Large intestine (tissue), 3 donors: ENCODE data around the gene HSF2. TPM values are rescaled to one million over a fixed set of nuclear protein-coding genes. Genes with fewer than 3 reads are reported as not detected.

ENCODE experiments used
- DNase-seq, 2 donors: peaks; one replicate each; pipeline versions ENCODE4 v3.0.0 to v3.0.0-alpha.2; 2013
- H3K27ac ChIP-seq: one replicate; pipeline ENCODE4 v1.5.1; 2013; ENCODE audit warnings: low read length
- H3K27me3 ChIP-seq: 2 replicates; pipeline ENCODE4 v1.6.1; 2013; ENCODE audit warnings: low read length; ENCODE audit not compliant: control insufficient read depth, insufficient read depth
- H3K36me3 ChIP-seq: 2 replicates; pipeline ENCODE4 v1.6.1; 2013; ENCODE audit warnings: low read length; ENCODE audit not compliant: control insufficient read depth, insufficient read depth
- H3K4me1 ChIP-seq: one replicate; pipeline ENCODE4 v1.6.1; 2013; ENCODE audit warnings: low read length; ENCODE audit not compliant: control insufficient read depth, insufficient read depth
- H3K4me3 ChIP-seq: one replicate; pipeline ENCODE4 v1.5.1; 2013; ENCODE audit warnings: low read length
- H3K9me3 ChIP-seq: one replicate; pipeline ENCODE4 v1.6.1; 2013; ENCODE audit warnings: mild to moderate bottlenecking, low read depth, low read length, moderate library complexity; ENCODE audit not compliant: control insufficient read depth
- WGBS: methylation state at CpG from one replicate; pipeline ENCODE4 v1.1.5; 2013; ENCODE audit warnings: low lambda C conversion rate; ENCODE audit not compliant: insufficient coverage; 5-methylcytosine and 5-hydroxymethylcytosine counted together
- polyA plus RNA-seq: library from polyadenylated mRNA; unstranded; fragments of 120-200 nt; gene quantifications from one replicate; pipeline ENCODE4 v1.2.1, GENCODE V29; 2013

HSF2 gene
- polyA plus RNA-seq, 1 donor: 16.4 TPM

- 40% methylated on average over 1 of the region's 2 CpGs for WGBS
- no peak for DNase-seq
- no peaks in the 10 kb centered on the region for H3K27me3 ChIP-seq
- H3K4me1 ChIP-seq: no peaks in the 10 kb centered on the region
- no peak overlapping the region for H3K27ac ChIP-seq
- no peak overlapping the region for H3K4me3 ChIP-seq
- H3K9me3 ChIP-seq: no peaks in the 10 kb centered on the region
- no peaks in the 10 kb centered on the region for H3K36me3 ChIP-seq
These were observed 26.8 kb upstream of the HSF2 start for GRCh38 chr6:122372647-122373046.

DNA sequence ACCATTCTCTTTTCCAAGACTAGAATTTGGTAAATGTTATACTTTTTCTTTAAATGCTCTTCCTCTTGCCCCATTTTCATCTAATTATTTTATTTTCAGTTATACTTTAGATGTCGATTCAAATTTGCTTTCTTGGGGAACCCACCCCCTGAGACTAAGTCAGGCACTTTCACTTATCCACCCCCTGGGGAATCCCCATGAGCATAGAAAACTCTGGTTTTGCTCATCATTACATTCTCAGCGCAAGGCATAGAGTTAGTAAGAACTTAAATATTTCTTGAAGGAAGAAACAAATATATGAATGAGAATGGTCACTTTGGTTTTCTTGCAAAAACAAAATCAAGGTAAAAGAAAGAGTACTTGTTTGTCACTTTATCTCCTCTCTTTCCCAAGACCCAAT lies 25.1 kb upstream of the HSF2 start:
- Histone ChIP-seq H3K4me1 (no peaks in the 10 kb centered on the region), H3K4me3 (no peak overlapping the region), H3K9me3 (no peaks in the 10 kb centered on the region), H3K27ac (no peak overlapping the region), H3K27me3 (no peaks in the 10 kb centered on the region), H3K36me3 (no peaks in the 10 kb centered on the region)
- DNase-seq: no peak
- 95% methylated on average over 2 of the region's 2 CpGs for WGBS

DNA sequence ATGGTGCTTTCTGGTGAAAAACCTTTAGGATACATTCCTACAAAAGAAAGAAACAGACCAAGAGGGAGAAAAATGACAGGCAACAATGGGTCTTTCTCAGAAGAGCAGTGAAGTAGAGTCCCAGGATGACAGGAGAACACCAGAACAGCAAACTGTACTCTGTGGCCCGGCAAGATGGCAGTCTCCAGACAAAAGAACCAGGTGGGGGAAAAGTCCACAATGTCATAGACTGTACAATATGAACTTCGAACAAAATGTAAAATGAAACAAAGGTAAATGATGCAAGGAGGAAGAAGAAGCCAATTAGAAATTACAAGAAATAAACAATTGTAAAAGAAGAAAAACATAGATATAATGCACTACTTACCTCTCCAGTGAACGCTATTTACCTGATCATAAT lies 23.2 kb upstream of the HSF2 start:
- no peaks in the 10 kb centered on the region for H3K9me3 ChIP-seq
- H3K4me1 ChIP-seq: no peaks in the 10 kb centered on the region
- H3K27ac ChIP-seq: no peak overlapping the region
- H3K36me3 ChIP-seq: no peaks in the 10 kb centered on the region
- H3K27me3 ChIP-seq: no peaks in the 10 kb centered on the region
- no peak overlapping the region for H3K4me3 ChIP-seq
- DNase-seq: no peak
- 92% methylated on average over 2 of the region's 3 CpGs for WGBS

DNA sequence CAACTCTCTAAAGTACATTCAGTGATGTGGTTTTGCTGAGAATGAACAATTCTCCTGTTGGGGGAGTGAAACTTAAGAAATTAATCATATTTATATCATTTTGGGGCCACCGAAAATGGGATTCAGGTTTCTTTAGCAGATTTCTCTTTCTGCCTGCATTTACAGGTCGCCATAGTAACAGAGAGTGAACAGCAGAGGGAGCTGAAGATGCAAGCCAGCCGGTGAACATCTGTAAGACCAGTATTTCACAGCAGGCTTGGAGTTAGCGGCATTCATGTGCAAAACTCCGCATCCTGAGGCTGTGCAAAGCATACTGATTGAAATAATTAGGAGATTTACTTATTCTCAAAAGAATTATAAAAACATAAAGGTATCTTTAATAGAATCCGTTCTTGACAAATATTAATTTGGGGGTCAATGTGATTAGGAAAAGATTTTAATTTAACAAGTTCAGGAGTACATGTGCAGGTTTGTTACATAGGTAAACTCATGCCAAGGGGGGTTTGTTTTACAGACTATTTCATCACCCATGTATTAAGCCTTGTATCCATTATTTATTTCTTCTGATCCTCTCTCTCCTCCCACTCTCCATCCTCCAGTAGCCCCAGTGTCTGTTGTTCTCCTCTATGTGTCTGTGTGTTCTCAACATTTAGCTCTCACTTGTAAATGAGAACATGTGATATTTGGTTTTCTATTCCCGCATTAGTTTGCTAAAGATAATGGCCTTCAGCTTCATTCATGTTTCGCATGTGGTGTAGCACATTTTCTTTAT lies 17.8 kb upstream of the HSF2 start:
- peak; percentile 44 to 47 for DNase-seq
- no peaks in the 10 kb centered on the region for H3K36me3 ChIP-seq
- H3K4me3 ChIP-seq: no peak overlapping the region
- no peaks in the 10 kb centered on the region for H3K27me3 ChIP-seq
- no peaks in the 10 kb centered on the region for H3K4me1 ChIP-seq
- H3K9me3 ChIP-seq: no peaks in the 10 kb centered on the region
- H3K27ac ChIP-seq: no peak overlapping the region
- 0% methylated on average over 1 of the region's 8 CpGs for WGBS

DNA sequence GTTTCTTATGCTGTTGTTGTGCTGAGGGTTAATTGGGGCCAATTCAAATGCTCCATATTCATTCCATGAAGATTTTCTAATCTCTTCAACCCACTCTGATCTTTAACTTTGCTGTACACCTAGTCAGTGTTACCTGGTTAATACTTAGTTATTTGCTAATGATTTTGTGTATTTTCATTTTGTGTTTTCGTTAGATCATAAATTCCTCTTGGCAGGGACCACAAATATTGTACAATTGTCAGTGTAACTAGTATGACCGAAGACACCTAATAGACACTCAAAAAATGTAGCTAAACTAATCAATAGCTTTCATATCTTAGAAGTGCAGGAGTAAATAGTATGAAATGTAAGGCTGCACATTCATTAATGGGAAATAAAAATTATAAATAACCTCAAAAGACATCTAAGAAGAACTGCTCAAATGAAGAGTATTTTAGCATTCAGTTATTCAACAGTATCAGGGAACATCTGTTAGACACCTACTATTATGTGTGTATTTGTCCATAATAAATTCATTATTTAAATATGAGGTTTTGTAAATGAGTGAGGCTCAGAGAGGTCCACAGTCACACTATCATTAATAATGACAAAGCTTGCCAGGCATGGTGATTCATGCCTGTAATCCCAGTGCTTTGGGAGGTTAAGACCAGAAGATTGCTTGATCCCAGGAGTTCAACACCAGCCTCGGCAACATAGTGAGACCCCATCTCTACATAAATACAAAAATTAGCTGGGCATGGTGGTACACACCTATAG lies 13.4 kb upstream of the HSF2 start:
- Histone ChIP-seq H3K36me3 (no peaks in the 10 kb centered on the region), H3K4me3 (no peak overlapping the region), H3K9me3 (no peaks in the 10 kb centered on the region), H3K27ac (no peak overlapping the region), H3K27me3 (no peaks in the 10 kb centered on the region), H3K4me1 (no peaks in the 10 kb centered on the region)
- no CpG with 5 or more reads among the region's 3 CpGs for WGBS
- no peak for DNase-seq

GRCh38 chr6:122388945-122389344 lies 10.5 kb upstream of the HSF2 start:
- no CpG with 5 or more reads among the region's 2 CpGs for WGBS

DNA sequence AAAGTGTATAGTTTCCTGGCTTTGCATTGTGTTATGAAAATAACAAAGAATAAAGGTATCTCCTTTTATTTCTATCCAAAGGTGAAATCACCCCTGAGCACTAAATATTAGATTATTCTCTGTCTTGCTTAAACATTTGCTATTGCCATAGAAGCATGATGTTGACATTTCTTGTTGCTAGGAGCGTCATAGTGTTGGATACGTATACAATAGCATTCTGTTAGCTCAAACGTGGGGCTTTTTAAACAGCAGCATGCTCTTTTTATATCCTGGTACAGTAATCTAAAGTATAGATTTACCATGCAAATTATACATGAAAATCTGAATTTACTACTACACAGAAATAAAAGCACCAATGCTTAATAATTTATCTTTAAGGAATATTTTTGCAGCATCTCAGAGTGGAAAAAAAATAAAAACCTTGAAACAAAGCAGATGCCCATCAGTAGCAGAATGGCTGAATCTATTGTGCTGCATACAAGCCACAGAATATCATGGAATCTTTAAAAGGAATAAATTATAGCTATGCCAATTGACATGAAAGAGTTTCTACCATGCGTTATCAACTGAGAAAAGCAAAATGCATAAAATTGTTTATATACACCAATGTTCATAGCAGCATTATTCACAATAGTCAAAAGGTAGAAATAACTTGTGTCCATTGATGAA lies 9.6 kb upstream of the HSF2 start:
- no peak overlapping the region for H3K27ac ChIP-seq
- H3K36me3 ChIP-seq: no peaks in the 10 kb centered on the region
- no peaks in the 10 kb centered on the region for H3K27me3 ChIP-seq
- no peaks in the 10 kb centered on the region for H3K4me1 ChIP-seq
- H3K4me3 ChIP-seq: no peak overlapping the region
- H3K9me3 ChIP-seq: no peaks in the 10 kb centered on the region
- 100% methylated on average over 1 of the region's 4 CpGs for whole genome bisulfite sequencing
- DNase-seq: peak; percentile 47 to 73

More at GRCh38 chr6:122388945-122389344, 10.5 kb upstream of the HSF2 start:
- no peaks in the 10 kb centered on the region for H3K36me3 ChIP-seq
- DNase-seq: no peak
- no peaks in the 10 kb centered on the region for H3K27me3 ChIP-seq
- no peaks in the 10 kb centered on the region for H3K4me1 ChIP-seq
- H3K9me3 ChIP-seq: no peaks in the 10 kb centered on the region
- H3K4me3 ChIP-seq: no peak overlapping the region
- no peak overlapping the region for H3K27ac ChIP-seq

DNA sequence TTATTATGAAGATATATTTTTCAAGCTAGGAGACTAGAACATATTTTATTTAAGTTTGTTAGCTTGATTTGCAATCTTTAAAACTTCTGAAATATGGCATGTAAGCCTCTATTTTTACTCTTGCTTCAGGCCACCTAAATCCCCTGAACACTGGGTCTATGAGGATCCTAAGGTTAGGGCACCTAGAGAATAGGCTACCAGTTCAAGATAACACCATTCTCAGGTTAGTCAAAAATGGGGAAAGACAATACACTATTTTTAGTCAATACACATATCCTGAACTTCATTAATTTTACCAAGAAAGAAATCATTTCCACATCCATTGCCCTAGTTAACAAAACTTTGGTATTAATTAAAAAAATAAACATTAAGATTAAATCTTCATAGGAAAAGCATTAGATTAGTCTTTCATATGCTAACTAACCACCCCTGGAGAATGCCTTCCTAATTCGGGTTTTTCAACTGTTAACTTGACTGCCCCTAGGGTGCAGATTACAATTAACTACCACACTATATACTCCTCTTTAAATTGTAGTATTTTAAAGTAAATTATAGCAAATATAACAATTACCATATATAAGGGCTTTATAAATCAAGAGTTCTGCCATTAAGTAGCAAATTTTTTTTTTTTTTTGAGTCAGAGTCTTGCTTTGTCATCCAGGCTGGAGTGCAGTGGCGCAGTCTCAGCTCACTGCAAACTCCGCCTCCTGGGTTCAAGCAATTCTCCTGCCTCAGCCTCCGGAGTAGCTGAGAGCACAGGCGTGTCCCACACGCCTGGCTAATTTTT lies 6.7 kb upstream of the HSF2 start:
- H3K27ac ChIP-seq: no peak overlapping the region
- no peaks in the 10 kb centered on the region for H3K9me3 ChIP-seq
- no peaks in the 10 kb centered on the region for H3K4me1 ChIP-seq
- no peaks in the 10 kb centered on the region for H3K27me3 ChIP-seq
- no peak overlapping the region for H3K4me3 ChIP-seq
- WGBS: 50% methylated on average over 1 of the region's 6 CpGs
- no peaks in the 10 kb centered on the region for H3K36me3 ChIP-seq
- no peak for DNase-seq

DNA sequence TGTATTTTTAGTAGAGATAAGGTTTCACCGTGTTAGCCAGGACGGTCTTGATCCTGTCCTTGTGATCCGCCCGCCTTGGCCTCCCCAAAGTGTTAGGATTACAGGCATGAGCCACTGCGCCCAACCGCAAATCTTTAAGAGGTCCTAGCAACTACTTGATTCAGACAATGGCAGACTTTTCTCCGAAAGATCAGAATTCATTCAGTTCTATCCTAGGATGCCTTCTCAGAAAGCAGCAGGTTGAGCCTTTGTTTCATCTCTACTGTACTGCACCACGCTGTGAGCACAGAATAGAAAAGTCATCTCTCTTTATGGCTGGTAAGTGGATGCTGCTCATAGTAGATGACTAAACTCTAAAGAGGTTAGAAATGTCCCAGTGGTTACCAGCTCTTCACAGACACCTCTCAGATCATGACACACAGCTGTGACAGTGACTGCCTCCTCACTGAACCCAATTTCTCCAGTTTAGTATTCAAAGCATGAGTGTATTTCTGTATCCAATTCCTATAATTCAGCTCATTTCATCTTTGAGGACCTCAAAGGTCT lies 6.0 kb upstream of the HSF2 start:
- Histone ChIP-seq H3K27me3 (no peaks in the 10 kb centered on the region), H3K4me1 (no peaks in the 10 kb centered on the region)
- WGBS: no CpG with 5 or more reads among the region's 8 CpGs

DNA sequence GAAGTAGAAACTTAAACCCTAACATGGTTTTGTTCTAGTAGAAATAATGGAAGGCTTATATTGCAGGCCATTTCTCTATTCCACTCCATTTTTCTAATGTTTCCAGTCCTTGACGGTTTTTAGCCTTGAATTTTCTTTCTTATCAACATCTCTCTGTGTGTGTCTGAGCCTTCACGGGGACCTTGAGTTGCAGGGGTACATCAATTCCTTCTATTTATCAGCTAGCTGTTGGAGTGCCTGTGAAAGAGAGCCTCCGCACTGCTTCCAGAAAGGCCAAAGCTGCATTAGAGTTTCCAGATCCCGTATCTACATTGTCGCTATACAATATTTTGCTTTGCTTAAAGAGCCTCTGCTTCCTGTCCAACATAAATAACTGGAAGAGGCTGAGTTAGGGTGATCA lies 5.4 kb upstream of the HSF2 start:
- H3K4me3 ChIP-seq: no peak overlapping the region
- H3K9me3 ChIP-seq: no peaks in the 10 kb centered on the region
- H3K27me3 ChIP-seq: no peaks in the 10 kb centered on the region
- H3K4me1 ChIP-seq: no peaks in the 10 kb centered on the region
- H3K36me3 ChIP-seq: no peaks in the 10 kb centered on the region
- WGBS: 100% methylated on average over 1 of the region's 5 CpGs
- DNase-seq: no peak
- no peak overlapping the region for H3K27ac ChIP-seq

More for the DNA sequence above, 6.0 kb upstream of the HSF2 start:
- Histone ChIP-seq H3K9me3 (no peaks in the 10 kb centered on the region), H3K36me3 (no peaks in the 10 kb centered on the region), H3K27ac (no peak overlapping the region), H3K4me3 (no peak overlapping the region)
- no peak for DNase-seq
